GM23338 (cell line): ENCODE results near the gene FNDC10. TPM values are rescaled to one million over a fixed set of nuclear protein-coding genes. Genes with fewer than 3 reads are reported as not detected.

Source experiments
- ATAC-seq: fragments of 200-7000 bp; cut with Tn5 transposase; 3 replicates; pipeline ENCODE4 v1.9.1; 2020
- DNase-seq: peaks from one replicate; pipeline ENCODE4 v3.0.0-alpha.2; 2015; ENCODE audit warnings: low spot score
- H2AFZ ChIP-seq: fragments of 200-600 bp; sonication (generic); 2 replicates; pipeline ENCODE4 v1.8.0; 2016; ENCODE audit warnings: antibody characterized with exemption, mild to moderate bottlenecking, moderate library complexity
- H3F3A ChIP-seq: fragments of 200-600 bp; sonication (generic); replicated peaks from 2 replicates; pipeline ENCODE4 v1.8.0; 2017; ENCODE audit warnings: antibody characterized with exemption, mixed run types, low read depth
- H3K27ac ChIP-seq: fragments of 200-600 bp; sonication (generic); 2 replicates; pipeline ENCODE4 v1.6.1; 2016; ENCODE audit warnings: low read depth
- H3K27me3 ChIP-seq: fragments of 200-600 bp; sonication (generic); 2 replicates; pipeline ENCODE4 v1.8.0; 2016; ENCODE audit warnings: mild to moderate bottlenecking, mixed run types, moderate library complexity; ENCODE audit not compliant: insufficient read depth
- H3K36me3 ChIP-seq: fragments of 200-600 bp; sonication (generic); 2 replicates; pipeline ENCODE4 v1.8.0; 2016; ENCODE audit warnings: mild to moderate bottlenecking; ENCODE audit not compliant: insufficient read depth
- H3K4me1 ChIP-seq: fragments of 200-600 bp; sonication (generic); 2 replicates; pipeline ENCODE4 v1.8.0; 2016; ENCODE audit warnings: mild to moderate bottlenecking, moderate library complexity; ENCODE audit not compliant: insufficient read depth
- H3K4me2 ChIP-seq: fragments of 200-600 bp; sonication (generic); 2 replicates; pipeline ENCODE4 v1.7.1; 2017; ENCODE audit warnings: mixed run types
- H3K4me3 ChIP-seq: fragments of 200-600 bp; sonication (generic); 2 replicates; pipeline ENCODE4 v1.6.1; 2016; ENCODE audit warnings: mixed run types
- H3K79me2 ChIP-seq: fragments of 200-600 bp; sonication (generic); replicated peaks from 2 replicates; pipeline ENCODE4 v1.8.0; 2017; ENCODE audit warnings: mild to moderate bottlenecking; ENCODE audit not compliant: insufficient read depth
- H3K9me2 ChIP-seq: fragments of 200-600 bp; sonication (generic); 2 replicates; pipeline ENCODE4 v1.8.0; 2017; ENCODE audit not compliant: insufficient read depth
- H4K20me1 ChIP-seq: fragments of 200-600 bp; sonication (generic); replicated peaks from 2 replicates; pipeline ENCODE4 v1.8.0; 2017; ENCODE audit warnings: mild to moderate bottlenecking; ENCODE audit not compliant: insufficient read depth
- H3K27ac Mint-ChIP-seq: 2 replicates; pipeline ENCODE4 v1.8.0; 2020; ENCODE audit warnings: inconsistent platforms, mild to moderate bottlenecking, moderate library complexity, mixed read lengths
- H3K27me3 Mint-ChIP-seq: 3 replicates; pipeline ENCODE4 v1.8.0; 2022; ENCODE audit warnings: low read depth, mild to moderate bottlenecking, moderate library complexity, mixed read lengths, inconsistent platforms; ENCODE audit not compliant: insufficient read depth, poor library complexity
- H3K36me3 Mint-ChIP-seq: 3 replicates; pipeline ENCODE4 v1.8.0; 2021; ENCODE audit warnings: low read depth, mild to moderate bottlenecking, inconsistent platforms, moderate library complexity, mixed read lengths
- H3K4me1 Mint-ChIP-seq: 3 replicates; pipeline ENCODE4 v1.8.0; 2020; ENCODE audit warnings: mild to moderate bottlenecking, inconsistent platforms, mixed read lengths
- H3K4me3 Mint-ChIP-seq: 3 replicates; pipeline ENCODE4 v1.8.0; 2021; ENCODE audit warnings: moderate library complexity, mild to moderate bottlenecking, inconsistent platforms, mixed read lengths
- H3K9me3 Mint-ChIP-seq: 3 replicates; pipeline ENCODE4 v1.8.0; 2020; ENCODE audit warnings: moderate library complexity, mild to moderate bottlenecking, inconsistent platforms, mixed read lengths
- CREB1 ChIP-seq: fragments of 250-450 bp; sonication (Bioruptor Pico); IDR thresholded peaks from 2 replicates; pipeline ENCODE4 v1.5.0; 2020; ENCODE audit warnings: low read depth, mild to moderate bottlenecking, moderate library complexity
- EZH2 ChIP-seq: fragments of 200-600 bp; sonication (generic); IDR thresholded peaks from one replicate; pipeline ENCODE4 v1.8.0; 2017; ENCODE audit warnings: antibody characterized with exemption, mild to moderate bottlenecking, low read depth; ENCODE audit not compliant: unreplicated experiment
- EZH2phosphoT487 ChIP-seq: fragments of 200-600 bp; sonication (generic); IDR thresholded peaks from one replicate; pipeline ENCODE4 v1.8.1; 2018; ENCODE audit warnings: antibody characterized with exemption; ENCODE audit not compliant: unreplicated experiment
- JUNB ChIP-seq: IDR thresholded peaks from one replicate; pipeline ENCODE4 v1.6.1; 2016; ENCODE audit warnings: antibody characterized with exemption; ENCODE audit not compliant: unreplicated experiment
- POLR2AphosphoS5 ChIP-seq: IDR thresholded peaks from 2 replicates; pipeline ENCODE4 v1.6.1; 2016; ENCODE audit warnings: antibody characterized with exemption, low read depth
- REST ChIP-seq: IDR thresholded peaks from one replicate; pipeline ENCODE4 v1.6.1; 2018; ENCODE audit warnings: antibody characterized with exemption; ENCODE audit not compliant: unreplicated experiment
- STAT1 ChIP-seq: IDR thresholded peaks from one replicate; pipeline ENCODE4 v1.6.1; 2016; ENCODE audit warnings: antibody characterized with exemption; ENCODE audit not compliant: unreplicated experiment
- ZNF114 ChIP-seq: fragments of 250-450 bp; sonication (Bioruptor Pico); IDR thresholded peaks from 2 replicates; pipeline ENCODE4 v1.5.0; 2020; ENCODE audit warnings: mild to moderate bottlenecking, moderate library complexity
- ZNF331 ChIP-seq: fragments of 250-450 bp; sonication (Bioruptor Pico); IDR thresholded peaks from 2 replicates; pipeline ENCODE4 v1.5.0; 2020; ENCODE audit warnings: low read depth, mild to moderate bottlenecking, moderate library complexity
- ZNF462 ChIP-seq: fragments of 250-450 bp; sonication (Bioruptor Pico); IDR thresholded peaks from 2 replicates; pipeline ENCODE4 v1.5.0; 2020; ENCODE audit warnings: mild to moderate bottlenecking, moderate library complexity
- polyA plus RNA-seq: library from polyadenylated mRNA; unstranded; fragments of >200 nt; fragmentation: Nextera tagmentation; extraction: Ambion mirVana; gene quantifications from 2 replicates; pipeline ENCODE4 v1.2.1, GENCODE V29; 2016
- total RNA-seq: library from RNA; depleted of rRNA; stranded (reverse); fragments of >200 nt; shearing (Covaris generic); gene quantifications from 2 replicates; pipeline ENCODE4 v1.2.3, GENCODE V29; 2014

Gene FNDC10
- total and polyA plus RNA-seq, 2 experiments from 2014 or later = 7.7 to 15.1 TPM

GRCh38 chr1:1602304-1602967, 2.5 kb upstream of the FNDC10 start:
- no peak for TF ChIP-seq ZNF331 (CRISPR knock-in tag)
- no peak for TF ChIP-seq EZH2phosphoT487
- no peak for ATAC-seq
- Mint-ChIP-seq H3K4me3 (no peak overlapping the region), H3K27me3 (peaks cover 48% of the 10 kb centered on the region), H3K27ac (no peak overlapping the region), H3K9me3 (no peaks in the 10 kb centered on the region), H3K36me3 (no peaks in the 10 kb centered on the region), H3K4me1 (peaks cover 11% of the 10 kb centered on the region)
- Histone ChIP-seq H3F3A (peaks cover 5% of the 10 kb centered on the region; the same call in 1 of the 2 replicates), H3K4me2 (no peak overlapping the region), H3K27me3 (peaks cover 34% of the 10 kb centered on the region), H3K36me3 (no peaks in the 10 kb centered on the region), H3K27ac (no peak overlapping the region), H3K4me1 (no peaks in the 10 kb centered on the region; the same call in 1 of the 2 replicates), H3K9me2 (no peaks in the 10 kb centered on the region), H3K4me3 (no peak overlapping the region), H3K79me2 (no peaks in the 10 kb centered on the region), H4K20me1 (no peaks in the 10 kb centered on the region), H2AFZ (no peak overlapping the region)
- DNase-seq = no peak

GRCh38 chr1:1601564-1602303, 1.8 kb upstream of the FNDC10 start:
- Histone ChIP-seq H3K4me3 (no peak overlapping the region), H2AFZ (no peak overlapping the region), H4K20me1 (no peaks in the 10 kb centered on the region), H3K27ac (no peak overlapping the region), H3K27me3 (peaks cover 34% of the 10 kb centered on the region), H3K36me3 (no peaks in the 10 kb centered on the region), H3K4me2 (no peak overlapping the region), H3K79me2 (no peaks in the 10 kb centered on the region), H3F3A (peaks cover 5% of the 10 kb centered on the region; the same call in 1 of the 2 replicates), H3K9me2 (no peaks in the 10 kb centered on the region), H3K4me1 (no peaks in the 10 kb centered on the region; the same call in 1 of the 2 replicates)
- Mint-ChIP-seq H3K4me3 (no peak overlapping the region), H3K27me3 (peaks cover 48% of the 10 kb centered on the region), H3K27ac (no peak overlapping the region), H3K9me3 (no peaks in the 10 kb centered on the region), H3K4me1 (peaks cover 11% of the 10 kb centered on the region; the same call in 2 of the 3 replicates), H3K36me3 (no peaks in the 10 kb centered on the region)
- DNase-seq = no peak
- no peak for ATAC-seq
- TF ChIP-seq EZH2phosphoT487 (no peak), EZH2 (no peak), REST (no peak), ZNF462 (CRISPR knock-in tag) (no peak), ZNF114 (CRISPR knock-in tag) (no peak), STAT1 (no peak), JUNB (no peak), POLR2AphosphoS5 (no peak), CREB1 (CRISPR knock-in tag) (no peak)
